Measurements from ENCODE around the gene GRXCR1.

The GRXCR1 gene

GRCh38 chr4:42878863-42879262, 13.7 kb upstream of the GRXCR1 start:
- Histone ChIP-seq H2BK120ac (ENCODE audit: low read depth, low read length) (no peak overlapping the region), H2BK12ac (ENCODE audit: low read length) (no peak overlapping the region), H3K4me3 (ENCODE audit: low read length in 2 of 2) (no peak overlapping the region), H2AK5ac (ENCODE audit: low read depth, low read length) (no peak overlapping the region), H3K4me2 (ENCODE audit: insufficient read depth, low read length, poor library complexity, severe bottlenecking) (no peak overlapping the region), H3K36me3 (replicated peaks in 1 of 2; ENCODE audit: control insufficient read depth in 2 of 2, insufficient read depth in 2 of 2, low read length in 2 of 2) (no peaks in the 10 kb centered on the region), H3K23ac (ENCODE audit: low read depth, low read length, poor library complexity) (no peak overlapping the region), H2AFZ (ENCODE audit: low read length) (no peak overlapping the region), H4K91ac (ENCODE audit: low read depth, low read length, poor library complexity) (no peak overlapping the region), H3K27ac (replicated peaks; ENCODE audit: low read length) (no peak overlapping the region), H3K9me3 (replicated peaks in 1 of 2; ENCODE audit: control insufficient read depth in 2 of 2, insufficient read depth in 1 of 2, low read depth in 1 of 2, low read length in 2 of 2) (no peaks in the 10 kb centered on the region), H2BK15ac (ENCODE audit: low read length) (no peak overlapping the region), H3K79me1 (ENCODE audit: low read depth, low read length) (no peaks in the 10 kb centered on the region), H3K9ac (ENCODE audit: low read depth, low read length, poor library complexity) (no peak overlapping the region), H3K4me1 (ENCODE audit: control insufficient read depth in 2 of 2, insufficient read depth in 1 of 2, low read depth in 1 of 2, low read length in 2 of 2) (no peaks in the 10 kb centered on the region), H3K27me3 (ENCODE audit: control insufficient read depth in 3 of 3, insufficient read depth in 3 of 3, low read depth in 1 of 3, low read length in 3 of 3) (no peaks in the 10 kb centered on the region), H3K18ac (ENCODE audit: low read length) (no peak overlapping the region), H4K8ac (ENCODE audit: low read depth, low read length) (no peak overlapping the region), H3K4ac (ENCODE audit: low read length) (no peak overlapping the region), H3K14ac (ENCODE audit: low read length) (no peak overlapping the region), H2BK5ac (ENCODE audit: low read length) (no peak overlapping the region)
- DNase-seq (ENCODE audit: low spot score) = no peak
- WGBS, 2 donors (ENCODE audit: extremely low coverage in 2 of 2, insufficient read length in 2 of 2, insufficient replicate concordance in 1 of 2) = no CpG with 5 or more reads among the region's 3 CpGs

- no peak overlapping the region for H4K8ac ChIP-seq (ENCODE audit: low read depth, low read length)
- H3K27ac ChIP-seq (replicated peaks; ENCODE audit: low read length) = no peak overlapping the region
- no peak for DNase-seq (ENCODE audit: low spot score)
- no peak overlapping the region for H2AK5ac ChIP-seq (ENCODE audit: low read depth, low read length)
- H3K4me3 ChIP-seq (ENCODE audit: low read length in 2 of 2) = no peak overlapping the region
- no peak overlapping the region for H3K23ac ChIP-seq (ENCODE audit: low read depth, low read length, poor library complexity)
- H2BK5ac ChIP-seq (ENCODE audit: low read length) = no peak overlapping the region
- H2AFZ ChIP-seq (ENCODE audit: low read length) = no peak overlapping the region
- no peak overlapping the region for H4K91ac ChIP-seq (ENCODE audit: low read depth, low read length, poor library complexity)
- no peak overlapping the region for H3K18ac ChIP-seq (ENCODE audit: low read length)
- H3K36me3 ChIP-seq (replicated peaks in 1 of 2; ENCODE audit: control insufficient read depth in 2 of 2, insufficient read depth in 2 of 2, low read length in 2 of 2) = no peaks in the 10 kb centered on the region
- no CpG with 5 or more reads among the region's 2 CpGs for WGBS, 2 donors (ENCODE audit: extremely low coverage in 2 of 2, insufficient read length in 2 of 2, insufficient replicate concordance in 1 of 2)
- no peaks in the 10 kb centered on the region for H3K27me3 ChIP-seq (ENCODE audit: control insufficient read depth in 3 of 3, insufficient read depth in 3 of 3, low read depth in 1 of 3, low read length in 3 of 3)
- H3K14ac ChIP-seq (ENCODE audit: low read length) = no peak overlapping the region
- no peak overlapping the region for H2BK12ac ChIP-seq (ENCODE audit: low read length)
- H3K4me1 ChIP-seq (ENCODE audit: control insufficient read depth in 2 of 2, insufficient read depth in 1 of 2, low read depth in 1 of 2, low read length in 2 of 2) = no peaks in the 10 kb centered on the region
- H2BK120ac ChIP-seq (ENCODE audit: low read depth, low read length) = no peak overlapping the region
- no peak overlapping the region for H3K9ac ChIP-seq (ENCODE audit: low read depth, low read length, poor library complexity)
- no peak overlapping the region for H3K4ac ChIP-seq (ENCODE audit: low read length)
- H2BK15ac ChIP-seq (ENCODE audit: low read length) = no peak overlapping the region
- H3K4me2 ChIP-seq (ENCODE audit: insufficient read depth, low read length, poor library complexity, severe bottlenecking) = no peak overlapping the region
- H3K9me3 ChIP-seq (replicated peaks in 1 of 2; ENCODE audit: control insufficient read depth in 2 of 2, insufficient read depth in 1 of 2, low read depth in 1 of 2, low read length in 2 of 2) = no peaks in the 10 kb centered on the region
- no peaks in the 10 kb centered on the region for H3K79me1 ChIP-seq (ENCODE audit: low read depth, low read length)
Measured at GRCh38 chr4:42881253-42881652, 11.3 kb upstream of the GRXCR1 start.

GRCh38 chr4:42891644-42892043, 869 bp upstream of the GRXCR1 start:
- H3K4me3 ChIP-seq (ENCODE audit: low read length in 2 of 2) = no peak overlapping the region
- no peak overlapping the region for H2BK120ac ChIP-seq (ENCODE audit: low read depth, low read length)
- no CpG with 5 or more reads among the region's 2 CpGs for WGBS, 2 donors (ENCODE audit: extremely low coverage in 2 of 2, insufficient read length in 2 of 2, insufficient replicate concordance in 1 of 2)
- H3K4me1 ChIP-seq (ENCODE audit: control insufficient read depth in 2 of 2, insufficient read depth in 1 of 2, low read depth in 1 of 2, low read length in 2 of 2) = no peaks in the 10 kb centered on the region
- H3K4me2 ChIP-seq (ENCODE audit: insufficient read depth, low read length, poor library complexity, severe bottlenecking) = no peak overlapping the region
- H3K14ac ChIP-seq (ENCODE audit: low read length) = no peak overlapping the region
- no peaks in the 10 kb centered on the region for H3K36me3 ChIP-seq (replicated peaks in 1 of 2; ENCODE audit: control insufficient read depth in 2 of 2, insufficient read depth in 2 of 2, low read length in 2 of 2)
- DNase-seq (ENCODE audit: low spot score) = no peak
- H3K79me1 ChIP-seq (ENCODE audit: low read depth, low read length) = no peaks in the 10 kb centered on the region
- no peak overlapping the region for H4K8ac ChIP-seq (ENCODE audit: low read depth, low read length)
- no peak overlapping the region for H3K18ac ChIP-seq (ENCODE audit: low read length)
- no peak overlapping the region for H4K91ac ChIP-seq (ENCODE audit: low read depth, low read length, poor library complexity)
- H3K27me3 ChIP-seq (ENCODE audit: control insufficient read depth in 3 of 3, insufficient read depth in 3 of 3, low read depth in 1 of 3, low read length in 3 of 3) = no peaks in the 10 kb centered on the region
- no peak overlapping the region for H2BK12ac ChIP-seq (ENCODE audit: low read length)
- no peak overlapping the region for H3K9ac ChIP-seq (ENCODE audit: low read depth, low read length, poor library complexity)
- H3K23ac ChIP-seq (ENCODE audit: low read depth, low read length, poor library complexity) = no peak overlapping the region
- H2AFZ ChIP-seq (ENCODE audit: low read length) = no peak overlapping the region
- no peak overlapping the region for H3K27ac ChIP-seq (replicated peaks; ENCODE audit: low read length)
- H2BK5ac ChIP-seq (ENCODE audit: low read length) = no peak overlapping the region
- no peak overlapping the region for H2BK15ac ChIP-seq (ENCODE audit: low read length)
- H3K9me3 ChIP-seq (replicated peaks in 1 of 2; ENCODE audit: control insufficient read depth in 2 of 2, insufficient read depth in 1 of 2, low read depth in 1 of 2, low read length in 2 of 2) = no peaks in the 10 kb centered on the region
- H3K4ac ChIP-seq (ENCODE audit: low read length) = no peak overlapping the region
- no peak overlapping the region for H2AK5ac ChIP-seq (ENCODE audit: low read depth, low read length)

GRCh38 chr4:42895452-42895851, 2.9 kb downstream of the GRXCR1 start:
- Histone ChIP-seq H3K27me3 (ENCODE audit: control insufficient read depth in 3 of 3, insufficient read depth in 3 of 3, low read depth in 1 of 3, low read length in 3 of 3) (no peaks in the 10 kb centered on the region), H4K91ac (ENCODE audit: low read depth, low read length, poor library complexity) (no peak overlapping the region), H2AFZ (ENCODE audit: low read length) (no peak overlapping the region), H4K8ac (ENCODE audit: low read depth, low read length) (no peak overlapping the region), H2BK120ac (ENCODE audit: low read depth, low read length) (no peak overlapping the region), H3K79me1 (ENCODE audit: low read depth, low read length) (no peaks in the 10 kb centered on the region), H3K4me3 (ENCODE audit: low read length in 2 of 2) (no peak overlapping the region), H3K23ac (ENCODE audit: low read depth, low read length, poor library complexity) (no peak overlapping the region), H2BK15ac (ENCODE audit: low read length) (no peak overlapping the region), H3K4me2 (ENCODE audit: insufficient read depth, low read length, poor library complexity, severe bottlenecking) (no peak overlapping the region), H3K9ac (ENCODE audit: low read depth, low read length, poor library complexity) (no peak overlapping the region), H3K18ac (ENCODE audit: low read length) (no peak overlapping the region), H2AK5ac (ENCODE audit: low read depth, low read length) (no peak overlapping the region), H3K36me3 (replicated peaks in 1 of 2; ENCODE audit: control insufficient read depth in 2 of 2, insufficient read depth in 2 of 2, low read length in 2 of 2) (no peaks in the 10 kb centered on the region), H3K14ac (ENCODE audit: low read length) (no peak overlapping the region), H3K4me1 (ENCODE audit: control insufficient read depth in 2 of 2, insufficient read depth in 1 of 2, low read depth in 1 of 2, low read length in 2 of 2) (no peaks in the 10 kb centered on the region), H2BK12ac (ENCODE audit: low read length) (no peak overlapping the region), H3K4ac (ENCODE audit: low read length) (no peak overlapping the region), H3K9me3 (replicated peaks in 1 of 2; ENCODE audit: control insufficient read depth in 2 of 2, insufficient read depth in 1 of 2, low read depth in 1 of 2, low read length in 2 of 2) (no peaks in the 10 kb centered on the region), H3K27ac (replicated peaks; ENCODE audit: low read length) (no peak overlapping the region), H2BK5ac (ENCODE audit: low read length) (no peak overlapping the region)
- no peak for DNase-seq (ENCODE audit: low spot score)
